Measurements from ENCODE around the gene GZF1.

DNA sequence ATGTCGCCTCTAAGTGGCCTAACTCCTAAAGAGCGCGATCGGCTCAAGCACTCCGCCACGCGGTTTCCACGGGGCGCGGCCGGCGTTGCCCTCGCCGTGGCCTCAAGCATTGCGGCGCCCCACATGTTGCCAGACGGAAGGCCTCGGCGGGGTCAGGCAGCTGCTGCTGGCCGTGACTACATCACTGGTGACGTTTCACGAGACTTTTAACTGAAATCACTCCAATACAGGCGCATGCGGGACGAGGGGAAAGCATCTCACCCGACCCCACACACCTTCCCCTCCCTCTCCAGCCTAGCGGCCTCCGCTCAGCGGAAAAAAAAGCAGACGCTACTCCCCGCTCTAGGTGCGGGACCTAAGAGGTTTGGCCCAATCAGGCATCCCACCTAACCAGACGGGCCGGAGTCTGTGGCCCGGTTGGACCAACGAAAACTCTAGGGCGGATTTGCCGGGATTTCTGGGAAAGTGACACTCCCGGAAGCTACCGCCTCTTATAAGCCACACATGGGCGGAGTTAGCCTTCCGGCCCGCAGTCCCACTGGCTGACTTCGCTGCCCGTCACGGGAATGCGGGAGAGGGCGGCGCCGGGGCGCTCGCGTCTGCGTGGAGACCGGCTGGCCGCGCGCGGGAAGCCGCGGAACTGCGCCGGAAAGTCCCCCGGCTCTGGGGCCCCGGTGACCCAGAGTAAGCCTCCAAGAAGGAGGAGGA, 11.6 kb upstream of the GZF1 start, which contains the start of gene NXT1:
- TF ChIP-seq, protein P1, sequence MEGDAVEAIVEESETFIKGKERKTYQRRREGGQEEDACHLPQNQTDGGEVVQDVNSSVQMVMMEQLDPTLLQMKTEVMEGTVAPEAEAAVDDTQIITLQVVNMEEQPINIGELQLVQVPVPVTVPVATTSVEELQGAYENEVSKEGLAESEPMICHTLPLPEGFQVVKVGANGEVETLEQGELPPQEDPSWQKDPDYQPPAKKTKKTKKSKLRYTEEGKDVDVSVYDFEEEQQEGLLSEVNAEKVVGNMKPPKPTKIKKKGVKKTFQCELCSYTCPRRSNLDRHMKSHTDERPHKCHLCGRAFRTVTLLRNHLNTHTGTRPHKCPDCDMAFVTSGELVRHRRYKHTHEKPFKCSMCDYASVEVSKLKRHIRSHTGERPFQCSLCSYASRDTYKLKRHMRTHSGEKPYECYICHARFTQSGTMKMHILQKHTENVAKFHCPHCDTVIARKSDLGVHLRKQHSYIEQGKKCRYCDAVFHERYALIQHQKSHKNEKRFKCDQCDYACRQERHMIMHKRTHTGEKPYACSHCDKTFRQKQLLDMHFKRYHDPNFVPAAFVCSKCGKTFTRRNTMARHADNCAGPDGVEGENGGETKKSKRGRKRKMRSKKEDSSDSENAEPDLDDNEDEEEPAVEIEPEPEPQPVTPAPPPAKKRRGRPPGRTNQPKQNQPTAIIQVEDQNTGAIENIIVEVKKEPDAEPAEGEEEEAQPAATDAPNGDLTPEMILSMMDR (IDR thresholded peaks at IDR 0.05 in 8 of 11, conservative IDR thresholded peaks at IDR 0.05 in 3 of 11): peak in 5 of 11 experiments; percentile 3 to 33 (median 22)
- TF ChIP-seq POLR2A (IDR thresholded peaks at IDR 0.05): peak; percentile 11 to 79 (median 74)
